ENCODE data around the gene GPRASP3.
"Not testable (repeated sequence)": the region's sequence is repeated elsewhere in the genome, so short reads cannot be mapped to it uniquely, and the experiment has no call there.

GPRASP3 gene

GRCh38 chrX:102720237-102721168 is at the start of gene GPRASP3:
TSS of gene GPRASP3 (plus strand) at chrX:102720743. CDS start at chrX:102748996, 28,253 bp downstream.
- peak; percentile 23 to 55 for DNase-seq

GRCh38 chrX:102672856-102673255 is 47.7 kb upstream of the GPRASP3 start:
- DNase-seq, result no peak

GRCh38 chrX:102677479-102677878 is 43.1 kb upstream of the GPRASP3 start:
- DNase-seq, result not testable (repeated sequence)

- no peak for DNase-seq
Observed at GRCh38 chrX:102684772-102685520, 35.6 kb upstream of the GPRASP3 start.

GRCh38 chrX:102694749-102695148 is 25.8 kb upstream of the GPRASP3 start:
- no peak for DNase-seq

- DNase-seq, result no peak
Observed at GRCh38 chrX:102696306-102696705, 24.2 kb upstream of the GPRASP3 start.

GRCh38 chrX:102697494-102697893 is 23.0 kb upstream of the GPRASP3 start:
- DNase-seq, result no peak

GRCh38 chrX:102708900-102709299 is 11.6 kb upstream of the GPRASP3 start:
- no peak for DNase-seq

- no peak for DNase-seq
Observed at GRCh38 chrX:102711872-102712215, 8.7 kb upstream of the GPRASP3 start.

GRCh38 chrX:102712216-102712966 is 8.2 kb upstream of the GPRASP3 start, which contains the start of gene GPRASP2:
TSS of gene GPRASP2 (plus strand) at chrX:102712448. CDS start at chrX:102714870, 2,422 bp downstream.
- peak; percentile 12 to 14 for DNase-seq

- DNase-seq, result peak in 1 of 2 experiments; percentile 38
Observed at GRCh38 chrX:102712981-102713625, 7.4 kb upstream of the GPRASP3 start.

GRCh38 chrX:102714994-102715393 is 5.5 kb upstream of the GPRASP3 start:
- no peak for DNase-seq

- no peak for DNase-seq
Observed at GRCh38 chrX:102715967-102716366, 4.6 kb upstream of the GPRASP3 start.

GRCh38 chrX:102721169-102721506 is 595 bp downstream of the GPRASP3 start:
- not testable (repeated sequence) for DNase-seq

GRCh38 chrX:102723456-102723855 is 2.9 kb downstream of the GPRASP3 start:
- DNase-seq, result no peak

- no peak for DNase-seq
Observed at GRCh38 chrX:102727761-102728160, 7.2 kb downstream of the GPRASP3 start.

- DNase-seq, result no peak
Observed at GRCh38 chrX:102728646-102729045, 8.1 kb downstream of the GPRASP3 start.

- no peak for DNase-seq
Observed at GRCh38 chrX:102739657-102740056, 19.1 kb downstream of the GPRASP3 start.

- DNase-seq, result no peak
Observed at GRCh38 chrX:102744307-102744706, 23.8 kb downstream of the GPRASP3 start.

- no peak for DNase-seq
Observed at GRCh38 chrX:102745513-102745856, 24.9 kb downstream of the GPRASP3 start.

- DNase-seq, result no peak
Observed at GRCh38 chrX:102745857-102746584, 25.5 kb downstream of the GPRASP3 start.

GRCh38 chrX:102765217-102765616 is 44.7 kb downstream of the GPRASP3 start:
- no peak for DNase-seq
